Activated CD8-positive, alpha-beta memory T cell treated with anti-CD3 and anti-CD28 coated beads for 36 hours (primary cell): ENCODE measurements around the gene FAM234A. TPM values are rescaled to one million over a fixed set of nuclear protein-coding genes. Genes with fewer than 3 reads are reported as not detected.

ENCODE experiments used
- CTCF ChIA-PET: fragments of 350-600 bp; sonication (Branson Sonifier 250); formaldehyde crosslinking; loops from one replicate; lab custom pipeline; 2021; ENCODE audit warnings: antibody characterized with exemption; lab: Charles Lee
- POLR2A ChIA-PET: fragments of 350-600 bp; sonication (Branson Sonifier 250); formaldehyde crosslinking; loops from one replicate; lab custom pipeline; 2021; ENCODE audit warnings: antibody characterized with exemption; lab: Charles Lee
- total RNA-seq, 2 experiments: library from RNA; stranded (reverse); gene quantifications; one replicate each; pipeline ENCODE4 v1.2.3, GENCODE V29; 2021

Gene FAM234A
- total RNA-seq, 2 experiments from 2014 or later = 20.6 to 21.8 TPM

DNA sequence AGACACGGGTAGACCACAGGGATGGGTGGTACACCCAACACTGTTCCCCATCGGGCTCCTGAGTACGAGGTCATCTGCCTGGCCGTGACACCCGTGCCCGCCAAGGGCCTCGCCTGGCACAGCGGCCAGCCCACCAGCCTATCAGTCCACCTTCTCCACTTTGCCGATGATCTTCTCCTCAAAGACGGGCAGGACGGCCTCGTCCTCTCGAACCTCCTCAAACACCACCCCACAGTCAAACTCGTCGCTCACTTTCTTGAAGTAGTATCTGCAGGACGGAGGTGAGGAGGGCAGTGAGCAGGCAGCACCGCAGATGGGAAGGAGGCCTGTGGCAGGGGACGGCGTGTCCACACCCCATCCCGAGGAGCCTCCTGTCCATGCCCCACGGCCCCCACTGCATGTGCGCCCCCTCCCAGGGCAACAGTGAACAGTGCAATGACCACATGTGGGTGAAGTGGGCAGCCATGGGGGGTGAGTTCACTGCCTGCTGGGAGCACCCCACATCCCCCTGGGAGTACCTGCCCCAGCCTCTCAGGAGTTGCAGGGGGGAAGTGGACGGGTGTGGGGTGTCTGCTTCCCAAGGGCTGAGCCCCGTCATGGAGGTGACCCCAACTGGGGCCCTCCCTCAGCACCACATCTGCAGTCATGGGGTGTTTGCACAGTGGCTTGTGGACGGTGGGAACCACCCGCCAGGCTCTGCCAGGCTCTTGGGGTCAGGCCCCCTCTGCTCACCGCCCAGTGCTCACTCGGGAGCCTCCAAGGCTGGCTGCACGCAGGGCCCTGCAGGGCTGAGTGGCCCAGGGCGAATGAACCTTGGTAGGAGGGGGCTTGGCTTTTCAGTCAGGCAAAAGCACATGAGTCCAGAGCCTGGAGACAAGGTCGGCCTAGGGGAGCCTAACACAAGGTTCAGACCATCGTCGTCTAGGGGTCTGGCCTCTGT is 53.6 kb downstream of the FAM234A start:
- POLR2A ChIA-PET = no interaction called here

GRCh38 chr16:289395-289997 is 54.9 kb downstream of the FAM234A start:
- ChIA-PET POLR2A (interaction anchor here (0.7 kb wide), 1 partner anchor 347 kb away, joined by 5 read pairs; no protein-coding TSS in a partner anchor), CTCF (no interaction called here)

More for the DNA sequence above, 53.6 kb downstream of the FAM234A start:
- CTCF ChIA-PET = no interaction called here

DNA sequence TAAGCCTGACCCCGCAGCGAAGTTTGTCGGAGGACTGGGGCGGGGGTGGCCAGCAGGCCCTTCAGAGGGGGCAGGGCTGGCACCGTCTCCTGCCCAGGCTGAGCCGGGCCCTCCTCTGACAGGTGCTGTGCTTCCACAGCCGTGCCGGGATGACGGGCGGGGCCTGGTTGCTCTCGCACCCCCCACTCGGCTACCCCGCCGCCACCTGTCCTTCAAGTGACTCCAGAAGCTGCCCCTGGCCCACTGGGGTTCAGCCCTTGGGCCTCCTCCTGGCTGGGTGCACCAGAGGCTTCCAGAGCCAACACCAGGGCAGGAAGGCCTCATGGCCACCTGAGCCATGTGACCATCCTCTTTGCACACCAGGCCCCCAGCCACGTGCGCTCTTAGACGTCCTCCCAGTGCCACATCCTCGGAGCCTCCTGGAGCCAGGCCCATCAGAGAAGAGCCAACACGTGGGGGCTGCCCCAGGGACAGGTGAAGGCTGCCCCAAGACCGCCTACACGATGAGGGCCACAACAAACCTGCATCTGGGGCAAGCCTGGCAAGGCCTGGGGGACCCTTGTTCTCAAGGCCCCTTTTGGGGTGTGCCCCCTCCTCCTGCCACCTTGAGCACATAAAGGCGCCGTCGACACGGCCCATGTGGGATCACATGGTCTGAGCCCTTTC is 55.5 kb downstream of the FAM234A start:
- POLR2A ChIA-PET = no interaction called here
- CTCF ChIA-PET = no interaction called here

GRCh38 chr16:290681-291405 is 56.2 kb downstream of the FAM234A start:
- POLR2A ChIA-PET = no interaction called here
- CTCF ChIA-PET = interaction anchor here (0.8 kb wide), 1 partner anchor 25 kb away, joined by 3 read pairs; no protein-coding TSS in a partner anchor

DNA sequence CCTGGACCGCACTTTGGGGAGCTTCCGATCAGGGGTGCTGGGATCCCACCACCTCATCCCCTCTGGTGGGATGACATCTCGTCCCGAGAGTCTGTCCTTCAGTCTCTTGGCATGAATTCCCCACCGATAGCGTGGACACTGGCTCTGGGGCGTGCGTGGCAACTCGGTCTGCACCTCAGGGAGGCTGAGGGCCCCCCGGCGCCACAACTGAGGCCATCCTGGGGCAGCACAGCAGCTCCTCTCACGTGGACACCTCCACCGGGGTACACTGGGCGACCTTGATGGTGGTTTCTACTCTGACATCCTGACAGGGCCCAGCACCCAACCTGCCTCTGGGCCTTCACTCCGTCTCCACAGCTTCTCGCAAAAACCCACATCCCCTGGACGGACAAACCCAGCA is 56.9 kb downstream of the FAM234A start:
- CTCF ChIA-PET = interaction anchor here (0.8 kb wide), 1 partner anchor 24 kb away, joined by 3 read pairs; no protein-coding TSS in a partner anchor

DNA sequence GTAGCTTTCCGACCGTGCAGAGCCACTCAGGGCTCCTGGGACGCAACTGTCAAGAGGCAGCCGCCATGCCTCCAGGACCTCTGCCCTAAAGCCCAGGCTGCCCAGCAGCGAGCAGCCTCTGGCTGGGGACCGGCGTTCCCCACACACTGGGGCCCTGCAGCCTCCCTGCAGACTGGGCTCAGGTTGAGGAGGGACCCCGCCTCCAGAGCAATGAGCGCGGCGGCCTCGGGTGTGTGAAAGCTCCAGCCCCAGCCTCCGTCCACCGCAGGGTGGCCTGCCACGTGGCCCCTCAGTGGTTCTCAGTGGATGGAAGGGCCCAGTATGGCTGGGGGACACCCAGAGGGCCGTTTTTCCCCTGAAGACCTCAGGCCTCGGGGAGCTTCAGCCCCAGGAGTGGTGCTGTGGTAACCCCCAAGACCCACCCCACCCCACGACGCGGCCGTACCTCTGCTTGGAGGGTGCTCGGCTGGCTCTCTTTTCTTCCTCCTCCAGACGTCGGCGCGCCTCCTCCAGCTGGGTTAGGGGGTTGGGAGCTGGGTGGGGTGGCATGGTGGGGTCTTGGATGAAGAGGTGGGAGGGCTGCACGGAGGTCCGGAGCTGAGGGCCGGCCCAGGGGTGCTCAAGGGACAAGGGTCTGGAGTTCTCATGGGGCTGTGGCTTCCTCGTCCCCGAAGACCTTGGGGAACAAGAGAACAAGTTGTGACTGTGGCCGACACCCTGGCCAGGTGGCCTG is 58.6 kb downstream of the FAM234A start:
- POLR2A ChIA-PET = no interaction called here

More for the DNA sequence above, 56.9 kb downstream of the FAM234A start:
- POLR2A ChIA-PET = no interaction called here

GRCh38 chr16:296276-296675 is 61.7 kb downstream of the FAM234A start:
- ChIA-PET POLR2A (no interaction called here), CTCF (no interaction called here)

More for the DNA sequence above, 58.6 kb downstream of the FAM234A start:
- CTCF ChIA-PET = no interaction called here

DNA sequence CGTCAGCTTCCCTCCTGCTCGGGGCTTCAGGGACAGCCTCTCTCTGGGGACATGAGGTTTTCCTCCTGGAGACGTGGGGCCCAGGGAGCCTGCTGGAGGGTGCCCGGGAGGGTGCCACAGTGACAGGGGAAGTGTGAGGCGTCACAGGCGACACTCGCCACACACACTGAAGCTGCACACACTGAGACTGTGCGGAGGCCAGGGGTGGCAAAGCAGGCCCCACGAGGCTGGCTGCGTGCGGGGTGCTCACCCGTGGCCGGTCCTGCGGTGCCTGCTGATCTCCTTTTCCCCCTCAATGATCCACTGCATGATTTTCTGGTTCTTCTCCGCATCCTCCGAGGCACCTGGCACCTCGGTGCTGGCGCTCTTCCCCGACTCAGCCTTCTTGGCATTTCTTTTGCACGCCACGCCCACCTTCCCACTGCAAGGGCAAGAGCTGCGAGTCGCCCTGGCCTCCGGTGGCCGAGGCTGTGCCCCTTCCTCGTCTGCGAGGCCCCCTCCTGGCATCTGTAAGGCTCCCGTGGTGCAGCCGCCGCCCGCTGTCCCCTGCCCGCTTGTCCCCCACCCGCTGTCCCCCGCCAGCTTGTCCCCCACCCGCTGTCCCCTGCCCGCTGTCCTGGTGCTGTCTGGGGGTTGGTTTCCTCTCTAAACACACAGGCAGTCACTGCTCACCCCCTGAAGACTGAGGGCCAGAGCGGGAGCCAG is 62.3 kb downstream of the FAM234A start:
- CTCF ChIA-PET = no interaction called here
- POLR2A ChIA-PET = no interaction called here

DNA sequence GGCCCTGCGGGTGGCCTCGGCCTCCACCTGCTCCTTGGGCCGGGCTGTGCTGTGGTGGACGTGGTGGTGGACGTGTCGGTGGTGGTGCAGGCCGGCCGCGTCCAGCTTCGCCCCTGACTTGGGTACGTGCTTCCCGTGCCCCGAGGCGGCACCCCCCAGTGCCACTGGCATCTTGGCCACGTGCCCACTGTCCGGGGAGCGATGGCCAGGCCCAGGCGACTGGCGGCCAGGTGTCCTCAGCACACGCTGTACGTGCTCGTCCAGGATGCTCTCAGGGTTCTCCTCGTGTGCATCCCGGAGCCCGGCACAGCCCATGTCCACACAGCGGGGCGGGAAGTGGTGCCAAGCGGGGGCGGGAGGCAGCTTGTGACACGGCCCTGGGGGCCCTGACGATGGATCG is 63.2 kb downstream of the FAM234A start:
- POLR2A ChIA-PET = no interaction called here
- CTCF ChIA-PET = no interaction called here

DNA sequence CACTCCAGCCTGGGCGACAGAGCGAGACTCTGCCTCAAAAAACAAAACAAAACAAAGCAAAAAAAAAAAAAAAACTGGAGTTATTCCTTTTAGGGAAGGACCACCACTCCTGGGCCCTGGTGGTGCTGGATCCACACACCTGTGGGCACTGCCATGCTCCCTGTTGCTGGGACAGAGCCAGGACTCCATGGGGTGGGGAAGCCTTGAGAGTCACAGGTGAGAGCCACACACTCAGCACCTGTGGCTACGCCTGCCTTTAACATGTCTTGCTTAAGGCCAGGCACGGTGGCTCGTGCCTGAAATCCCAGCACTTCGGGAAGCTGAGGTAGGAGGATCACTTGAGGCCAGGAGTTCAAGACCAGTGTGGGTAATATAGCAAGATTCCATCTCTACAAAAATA is 66.6 kb downstream of the FAM234A start:
- ChIA-PET CTCF (no interaction called here), POLR2A (no interaction called here)

GRCh38 chr16:301950-302349 is 67.3 kb downstream of the FAM234A start:
- CTCF ChIA-PET = no interaction called here

DNA sequence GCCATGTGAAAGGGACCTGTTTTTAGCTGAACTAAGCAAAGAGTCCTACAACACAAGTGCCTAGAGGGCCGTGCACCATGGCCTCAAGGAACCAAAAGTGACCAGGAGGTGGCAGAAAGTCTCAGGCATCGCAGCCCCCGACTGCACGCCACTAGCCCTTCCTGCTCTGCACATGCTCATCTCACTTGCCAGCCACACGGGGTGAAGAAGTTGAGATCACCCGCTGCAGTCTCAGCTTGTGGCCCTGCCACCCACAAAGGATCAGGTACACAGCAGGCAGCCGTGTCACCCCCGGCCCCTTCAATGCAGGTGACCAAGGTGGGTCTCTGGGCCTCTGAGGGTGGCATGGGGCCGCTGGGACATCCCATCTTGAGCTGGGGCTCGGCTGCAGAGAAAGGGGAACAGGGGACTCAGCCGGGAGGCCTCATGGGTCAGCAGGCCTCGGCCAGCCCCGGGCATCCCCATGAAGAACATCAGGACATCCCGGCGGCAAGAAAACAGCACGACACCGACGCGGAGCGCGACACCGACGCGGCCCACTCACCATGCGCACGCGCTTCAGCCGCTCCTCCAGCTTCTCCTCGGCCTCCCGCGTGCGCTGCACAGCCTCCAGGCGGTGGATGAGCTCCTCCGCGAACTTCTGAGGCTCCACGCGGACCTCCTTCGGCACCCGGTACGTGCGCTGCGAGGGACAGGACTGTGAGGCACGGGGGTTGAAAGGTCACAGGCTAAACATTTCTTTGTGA is 69.3 kb downstream of the FAM234A start:
- POLR2A ChIA-PET = no interaction called here
- CTCF ChIA-PET = no interaction called here

More at GRCh38 chr16:301950-302349, 67.3 kb downstream of the FAM234A start:
- POLR2A ChIA-PET = no interaction called here

GRCh38 chr16:305916-306626 is 71.5 kb downstream of the FAM234A start:
- ChIA-PET CTCF (no interaction called here), POLR2A (no interaction called here)

- POLR2A ChIA-PET = interaction anchor here (0.6 kb wide), 1 partner anchor 30 kb away, joined by 3 read pairs; no protein-coding TSS in a partner anchor
- CTCF ChIA-PET = no interaction called here
Measured at GRCh38 chr16:306911-307370, 72.3 kb downstream of the FAM234A start.

DNA sequence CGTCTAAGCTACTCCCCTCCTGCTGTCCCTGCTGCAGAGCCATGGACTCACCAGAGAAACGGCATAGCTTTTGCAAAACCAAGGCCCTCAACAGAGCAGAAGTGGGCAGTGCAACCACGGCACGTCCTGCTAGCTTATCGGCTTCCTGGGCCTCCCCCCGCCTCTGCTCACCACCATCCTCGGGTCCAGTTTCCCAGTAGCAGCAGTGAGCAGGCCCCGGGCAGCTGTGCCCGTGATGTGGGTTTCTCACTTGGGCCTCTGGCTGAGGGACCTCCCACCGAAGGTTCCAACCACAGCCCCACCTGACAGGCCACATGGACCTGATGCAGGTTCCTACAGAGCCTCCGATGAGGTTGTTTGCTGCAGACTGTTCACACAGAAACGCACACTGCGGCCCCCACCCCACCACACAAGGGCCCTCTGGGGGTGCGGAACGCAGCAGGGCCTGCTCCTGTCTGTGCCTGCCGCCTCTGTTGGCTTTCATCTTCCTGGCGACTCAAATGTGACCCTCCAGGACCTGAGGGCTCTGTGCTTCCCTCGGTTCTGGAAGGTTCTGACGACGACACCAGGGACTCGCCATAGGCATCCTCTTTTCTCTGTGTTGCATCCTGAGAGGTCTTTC is 73.2 kb downstream of the FAM234A start:
- CTCF ChIA-PET = no interaction called here
- POLR2A ChIA-PET = interaction anchor here (0.6 kb wide), 1 partner anchor 29 kb away, joined by 3 read pairs; no protein-coding TSS in a partner anchor

- ChIA-PET POLR2A (no interaction called here), CTCF (interaction anchor here (0.8 to 1.0 kb wide), 2 partner anchors 9 to 81 kb away, joined by 3 read pairs; no protein-coding TSS in a partner anchor)
Measured at GRCh38 chr16:309476-309875, 74.9 kb downstream of the FAM234A start.
